Hair follicle dermal papilla cell (primary cell): ENCODE results near the gene TRAF6. TPM values are rescaled to one million over a fixed set of nuclear protein-coding genes. Genes with fewer than 3 reads are reported as not detected.

Experiments
- small RNA-seq: library from RNA; depleted of rRNA; stranded (forward); fragments of <200 nt; gene quantifications from one replicate; pipeline ENCODE3, GENCODE V24; 2012
- total RNA-seq: library from RNA; depleted of rRNA; stranded (reverse); fragments of >200 nt; gene quantifications from 2 replicates; pipeline ENCODE4 v1.2.3, GENCODE V29; 2012

TRAF6 gene
- 14.8 and 17.4 TPM in 2 replicates for total RNA-seq

DNA sequence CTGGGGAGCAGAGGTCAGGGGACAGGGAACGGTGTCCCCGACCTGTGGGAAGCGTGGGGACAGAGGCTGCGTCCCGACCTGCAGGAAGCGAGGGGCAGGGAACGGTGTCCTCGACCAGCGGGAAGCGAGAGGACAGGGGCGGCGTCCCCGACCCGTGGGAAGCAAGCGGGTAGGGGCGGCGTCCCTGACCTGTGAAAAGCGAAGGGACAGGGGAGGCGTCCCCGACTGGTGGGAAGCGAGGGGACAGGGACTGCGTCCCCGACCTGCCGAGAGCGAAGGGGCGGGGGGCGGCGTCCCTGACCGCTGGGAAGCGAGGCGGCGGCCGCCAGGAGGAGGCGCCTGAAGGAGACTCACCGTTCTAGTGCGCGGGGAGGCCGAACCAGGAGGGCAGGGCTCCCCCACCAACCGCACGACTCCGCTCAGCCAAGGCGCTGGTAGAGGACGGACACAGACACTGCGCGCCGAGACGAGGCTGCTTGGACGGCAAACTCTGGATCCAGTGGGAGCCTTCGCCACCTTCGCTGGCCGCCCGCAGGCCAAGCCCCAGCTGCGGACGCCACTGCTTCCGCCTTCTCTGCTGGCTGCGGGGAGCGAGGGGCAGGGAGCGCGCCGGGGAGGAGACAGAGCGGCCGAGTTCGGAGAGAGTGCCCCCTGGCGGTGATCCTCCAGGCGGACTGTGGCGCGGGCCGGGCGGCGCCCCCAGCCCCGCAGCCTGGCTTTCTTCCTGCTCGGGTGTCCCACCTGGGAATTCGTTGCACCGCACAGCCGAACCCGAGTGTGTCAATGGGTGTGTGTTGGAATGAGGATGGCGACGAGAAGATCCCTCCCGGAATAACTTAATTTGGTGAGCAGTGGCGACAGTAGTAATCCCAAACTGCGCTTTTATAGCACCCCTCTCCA lies at the start of gene TRAF6:
TRAF6 (minus strand) TSS at position 579 of the 900 bp plus-strand sequence. CDS start 8,757 bp downstream, outside the sequence.

Small RNA genes lying within 50 kb of the gene (small RNA-seq; reads per million reads assigned to genes)
- gene AC061999.1 = not detected

Other genes starting within 250 kb of the TRAF6 start
- gene COMMD9, start 220.8 kb downstream of the TRAF6 start, total RNA-seq = 36.0 and 40.8 TPM in 2 replicates
- 26.0 and 28.1 TPM in 2 replicates for gene PRR5L, start 214.0 kb downstream of the TRAF6 start, total RNA-seq
- gene RAG1, start 57.7 kb upstream of the TRAF6 start, total RNA-seq = 0.85 and 0.97 TPM in 2 replicates
- 13.0 and 20.3 TPM in 2 replicates for gene IFTAP, start 84.2 kb upstream of the TRAF6 start, total RNA-seq
- not detected in 2 replicates for gene RAG2, start 88.0 kb upstream of the TRAF6 start, total RNA-seq